H1 (cell line): ENCODE measurements around the gene ILKAP. TPM values are rescaled to one million over a fixed set of nuclear protein-coding genes. Genes with fewer than 3 reads are reported as not detected.

ENCODE experiments used
- CTCF ChIA-PET: fragments of 300-600 bp; sonication (Branson Sonifier 250); formaldehyde crosslinking; loops from one replicate; lab custom pipeline; 2021; ENCODE audit not compliant: partially characterized antibody; lab: Charles Lee
- POLR2A ChIA-PET: fragments of 300-600 bp; sonication (Branson Sonifier 250); formaldehyde crosslinking; loops from one replicate; lab custom pipeline; 2021; ENCODE audit warnings: inconsistent platforms; ENCODE audit not compliant: partially characterized antibody; lab: Charles Lee
- DNase-seq, 2 experiments: peaks; one replicate each; pipeline versions ENCODE4 v3.0.0 to v3.0.0-alpha.2; 2010 to 2022; ENCODE audit warnings: low spot score in 2 of 2, low read depth in 1 of 2, mixed read lengths in 1 of 2
- FAIRE-seq: peaks from 2 replicates; lab custom pipeline; 2011; peaks lifted over from hg19 to GRCh38; lab: Jason Lieb, UNC
- H2AFZ ChIP-seq: 2 replicates; pipeline ENCODE4 v1.8.1; 2012; ENCODE audit warnings: low read length, inconsistent platforms
- H2AK5ac ChIP-seq: 2 replicates; pipeline ENCODE4 v1.6.1; 2013; ENCODE audit warnings: low read depth, low read length
- H2BK120ac ChIP-seq: replicated peaks from 2 replicates; pipeline ENCODE3; 2013; ENCODE audit warnings: low read depth, low read length, inconsistent platforms
- H2BK12ac ChIP-seq: 2 replicates; pipeline ENCODE4 v1.6.1; 2013; ENCODE audit warnings: low read depth, low read length
- H2BK15ac ChIP-seq: 2 replicates; pipeline ENCODE4 v1.6.1; 2013; ENCODE audit warnings: low read length
- H2BK20ac ChIP-seq: 2 replicates; pipeline ENCODE4 v1.6.1; 2013; ENCODE audit warnings: low read length
- H2BK5ac ChIP-seq: 2 replicates; pipeline ENCODE4 v1.6.1; 2013; ENCODE audit warnings: low read depth, low read length
- H3K14ac ChIP-seq: 2 replicates; pipeline ENCODE4 v1.6.1; 2013; ENCODE audit warnings: inconsistent platforms; ENCODE audit not compliant: insufficient read length
- H3K18ac ChIP-seq: 2 replicates; pipeline ENCODE4 v1.6.1; 2013; ENCODE audit warnings: low read length; ENCODE audit errors: extremely low read depth
- H3K23ac ChIP-seq: 2 replicates; pipeline ENCODE4 v1.6.1; 2013; ENCODE audit warnings: inconsistent platforms; ENCODE audit not compliant: insufficient read length
- H3K23me2 ChIP-seq: 2 replicates; pipeline ENCODE4 v1.6.1; 2013; ENCODE audit warnings: low read depth, low read length
- H3K27ac ChIP-seq: 2 replicates; pipeline ENCODE4 v1.6.1; 2011; ENCODE audit warnings: low read depth, low read length, inconsistent platforms
- H3K27me3 ChIP-seq, 4 experiments: replicated peaks in 1 of 4; 1 replicate in 1 of 4; 2 replicates in 3 of 4; pipeline versions ENCODE4 v1.6.1 to v1.8.1; 2011 to 2013; ENCODE audit warnings: low read length in 3 of 4, mild to moderate bottlenecking in 3 of 4, inconsistent platforms in 2 of 4, mixed read lengths in 2 of 4, moderate library complexity in 1 of 4; ENCODE audit not compliant: control insufficient read depth in 3 of 4, insufficient read depth in 3 of 4; ENCODE audit errors: extremely low read depth in 1 of 4
- H3K36me3 ChIP-seq, 4 experiments: 2 replicates each; pipeline versions ENCODE4 v1.6.1 to v1.8.1; 2011 to 2013; ENCODE audit warnings: mild to moderate bottlenecking in 4 of 4, low read length in 3 of 4, moderate library complexity in 2 of 4, control low read depth in 1 of 4, inconsistent platforms in 1 of 4; ENCODE audit not compliant: insufficient read depth in 4 of 4, control insufficient read depth in 2 of 4
- H3K4ac ChIP-seq: replicated peaks from 2 replicates; pipeline ENCODE3; 2013; ENCODE audit warnings: low read length, low read depth, mixed read lengths, inconsistent platforms; ENCODE audit not compliant: insufficient read length
- H3K4me1 ChIP-seq, 4 experiments: replicated peaks in 1 of 4; 1 replicate in 1 of 4; 2 replicates in 3 of 4; pipeline versions ENCODE4 v1.6.1 to v1.8.1; 2011 to 2013; ENCODE audit warnings: low read length in 3 of 4, inconsistent platforms in 2 of 4, mixed read lengths in 1 of 4; ENCODE audit not compliant: insufficient read depth in 4 of 4, control insufficient read depth in 3 of 4
- H3K4me2 ChIP-seq, 2 experiments: 2 replicates each; pipeline versions ENCODE4 v1.6.1 to v1.8.1; 2011 to 2013; ENCODE audit warnings: low read depth in 2 of 2, low read length in 2 of 2, control low read depth in 1 of 2, inconsistent platforms in 1 of 2, mild to moderate bottlenecking in 1 of 2; ENCODE audit not compliant: insufficient read depth in 1 of 2
- H3K4me3 ChIP-seq, 4 experiments: fragments of 200-600, 300-600 bp in 1 of 4; sonication (generic), shearing (Covaris generic), sonication (Bioruptor Twin) in 1 of 4; 2 replicates each; pipeline versions ENCODE4 v1.5.1 to v1.8.1; 2011 to 2016; ENCODE audit warnings: low read length in 4 of 4, low read depth in 3 of 4, control low read depth in 2 of 4, inconsistent platforms in 2 of 4, mild to moderate bottlenecking in 2 of 4, mixed read lengths in 1 of 4, moderate library complexity in 1 of 4; ENCODE audit not compliant: insufficient read depth in 2 of 4; ENCODE audit errors: extremely low read depth in 1 of 4
- H3K56ac ChIP-seq: replicated peaks from 2 replicates; pipeline ENCODE3; 2013; ENCODE audit warnings: low read depth, mild to moderate bottlenecking, mixed read lengths, low read length, inconsistent platforms; ENCODE audit not compliant: insufficient read length
- H3K79me1 ChIP-seq: 2 replicates; pipeline ENCODE4 v1.6.1; 2013; ENCODE audit warnings: low read depth, low read length, control low read depth
- H3K79me2 ChIP-seq, 2 experiments: 2 replicates each; pipeline versions ENCODE4 v1.6.1 to v1.8.1; 2012 to 2013; ENCODE audit warnings: low read length in 2 of 2, mild to moderate bottlenecking in 2 of 2, inconsistent platforms in 1 of 2; ENCODE audit not compliant: insufficient read depth in 2 of 2, control insufficient read depth in 1 of 2
- H3K9ac ChIP-seq, 4 experiments: replicated peaks in 1 of 4; 1 replicate in 1 of 4; 2 replicates in 3 of 4; pipeline versions ENCODE4 v1.6.1 to v1.8.1; 2011 to 2013; ENCODE audit warnings: low read depth in 3 of 4, low read length in 3 of 4, control low read depth in 2 of 4, mild to moderate bottlenecking in 2 of 4, moderate library complexity in 2 of 4, inconsistent platforms in 1 of 4; ENCODE audit errors: extremely low read depth in 1 of 4
- H3K9me3 ChIP-seq, 2 experiments: 2 replicates each; pipeline versions ENCODE4 v1.6.1 to v1.8.1; 2012 to 2013; ENCODE audit warnings: mild to moderate bottlenecking in 2 of 2, moderate library complexity in 2 of 2, control low read depth in 1 of 2, inconsistent platforms in 1 of 2, low read depth in 1 of 2, low read length in 1 of 2, mixed read lengths in 1 of 2; ENCODE audit not compliant: insufficient read depth in 2 of 2
- H4K20me1 ChIP-seq, 2 experiments: replicated peaks in 1 of 2; 2 replicates each; pipeline versions ENCODE3 to v1.8.1; 2011 to 2013; ENCODE audit warnings: inconsistent platforms in 2 of 2, low read length in 2 of 2, mild to moderate bottlenecking in 1 of 2; ENCODE audit not compliant: insufficient read depth in 2 of 2, control insufficient read depth in 1 of 2
- H4K5ac ChIP-seq: 2 replicates; pipeline ENCODE4 v1.6.1; 2013; ENCODE audit warnings: low read length, low read depth, mixed read lengths, inconsistent platforms; ENCODE audit not compliant: insufficient read length
- H4K8ac ChIP-seq: 2 replicates; pipeline ENCODE4 v1.8.0; 2013; ENCODE audit warnings: mild to moderate bottlenecking, moderate library complexity, low read length, inconsistent platforms; ENCODE audit not compliant: insufficient read depth; ENCODE audit errors: extremely low read depth
- H4K91ac ChIP-seq: replicated peaks from 2 replicates; pipeline ENCODE3; 2013; ENCODE audit warnings: low read length, mixed read lengths, inconsistent platforms; ENCODE audit not compliant: insufficient read length
- CTCF ChIP-seq, 3 experiments: IDR thresholded peaks; 1 replicate in 2 of 3; 2 replicates in 1 of 3; pipeline versions ENCODE4 v1.5.1 to v1.6.1; 2011; ENCODE audit warnings: low read length in 3 of 3, mild to moderate bottlenecking in 3 of 3, inconsistent platforms in 2 of 3, low read depth in 1 of 3, moderate library complexity in 1 of 3; ENCODE audit not compliant: insufficient read depth in 1 of 3; ENCODE audit errors: control extremely low read depth in 1 of 3
- GTF2F1 ChIP-seq: IDR thresholded peaks from 2 replicates; pipeline ENCODE4 v1.6.1; 2012; ENCODE audit warnings: low read depth, low read length, improper control_type of control experiment, borderline replicate concordance
- HDAC6 ChIP-seq: IDR thresholded peaks from one replicate; pipeline ENCODE4 v1.7.1; 2012; ENCODE audit warnings: low read depth, mild to moderate bottlenecking, inconsistent platforms, low read length, moderate library complexity
- MAX ChIP-seq: IDR thresholded peaks from 2 replicates; pipeline ENCODE4 v1.6.1; 2012; ENCODE audit warnings: inconsistent platforms
- NRF1 ChIP-seq: IDR thresholded peaks from 2 replicates; pipeline ENCODE4 v1.6.1; 2011; ENCODE audit warnings: mild to moderate bottlenecking, low read depth, low read length, improper control_type of control experiment
- RAD21 ChIP-seq, 2 experiments: IDR thresholded peaks in 1 of 2; conservative IDR thresholded peaks in 1 of 2; 2 replicates each; pipeline ENCODE4 v1.6.1; 2011; ENCODE audit warnings: low read depth in 2 of 2, low read length in 2 of 2, improper control_type of control experiment in 1 of 2, inconsistent platforms in 1 of 2, mild to moderate bottlenecking in 1 of 2, moderate library complexity in 1 of 2
- YY1 ChIP-seq: IDR thresholded peaks from 2 replicates; pipeline ENCODE4 v1.6.1; 2011; ENCODE audit warnings: low read depth, mild to moderate bottlenecking, low read length
- WGBS, 2 experiments: shearing (Covaris generic) in 1 of 2; methylation state at CpG; one replicate each; pipeline versions ENCODE4 v1.1.6 to v1.1.7; 2013 to 2015; ENCODE audit warnings: low lambda C conversion rate in 2 of 2, mixed read lengths in 2 of 2, inconsistent platforms in 1 of 2, low coverage in 1 of 2, missing lambda C conversion rate in 1 of 2; ENCODE audit not compliant: insufficient replicate concordance in 2 of 2, insufficient coverage in 1 of 2, insufficient read length in 1 of 2; ENCODE audit errors: extremely low coverage in 1 of 2, missing lambda C conversion rate in 1 of 2; 5-methylcytosine and 5-hydroxymethylcytosine counted together
- polyA plus RNA-seq, 7 experiments: library from polyadenylated mRNA; depleted of rRNA in 3 of 7; stranded (reverse) in 5 of 7; unstranded in 2 of 7; fragments of >200 nt in 5 of 7; fragments of 200-250 nt in 2 of 7; gene quantifications; 1 replicate in 5 of 7; 2 replicates in 1 of 7; 4 replicates in 1 of 7; pipeline versions ENCODE4 v1.2.1 to v1.2.3, GENCODE V29; 2011 to 2013; ENCODE audit warnings: missing spikeins in 2 of 7, mixed read lengths in 2 of 7
- total RNA-seq: library from RNA; stranded (reverse); fragmentation: NEBNext Ultra II Directional; extraction: Animal tissue kit (Norgen Biotek cat#: 25700); gene quantifications from 2 replicates; pipeline ENCODE4 v1.2.1, GENCODE V29; 2021

The ILKAP gene
- total and polyA plus RNA-seq, 2 of the 8 experiments (the other 6 are each of a cell fraction or from before 2014, with no cell fraction given) = 23.5 to 33.8 TPM

- Histone ChIP-seq H3K36me3 (no peaks in the 10 kb centered on the region; a peak in 1 of 8 replicates), H2BK15ac (no peak overlapping the region), H4K91ac (no peak overlapping the region), H4K5ac (no peak overlapping the region), H4K8ac (no peak overlapping the region), H2BK20ac (no peak overlapping the region), H3K56ac (no peak overlapping the region), H3K23ac (no peak overlapping the region), H3K14ac (no peak overlapping the region), H3K9me3 (peaks cover 4 to 5% of the 10 kb centered on the region in 2 experiments; a peak in 1 of 4 replicates), H3K4me1 (peaks cover 0 to 6% (median 2%) of the 10 kb centered on the region in 4 experiments; a peak in 3 of 7 replicates), H3K79me2 (no peaks in the 10 kb centered on the region), H3K79me1 (no peaks in the 10 kb centered on the region), H3K23me2 (peaks cover 25% of the 10 kb centered on the region), H3K18ac (no peak overlapping the region), H3K4me2 (no peak overlapping the region), H4K20me1 (peaks cover 0 to 10% of the 10 kb centered on the region in 2 experiments), H3K27ac (no peak overlapping the region), H2AFZ (no peak overlapping the region), H2AK5ac (no peak overlapping the region), H2BK5ac (no peak overlapping the region), H2BK12ac (no peak overlapping the region), H3K4me3 (no peak overlapping the region), H2BK120ac (no peak overlapping the region), H3K4ac (no peak overlapping the region), H3K9ac (no peak overlapping the region), H3K27me3 (no peaks in the 10 kb centered on the region; a peak in 1 of 7 replicates)
- POLR2A ChIA-PET = interaction anchor here (1.0 kb wide), 1 partner anchor 13 kb away, joined by 4 read pairs; no protein-coding TSS in a partner anchor
- FAIRE-seq (no peak), DNase-seq (no peak)
- WGBS, 2 experiments = 89% methylated on average over 26 of the region's 27 CpGs; no CpG with 5 or more reads in 1 of the 2 experiments
- CTCF ChIA-PET = interaction anchor here (0.9 to 3.0 kb wide), 7 partner anchors 12 to 271 kb away, joined by 3 to 27 read pairs (median 7); partner anchors contain the start of gene KLHL30
- TF ChIP-seq MAX = no peak
- no peak for TF ChIP-seq GTF2F1
- TF ChIP-seq RAD21 (IDR thresholded peaks at IDR 0.05 in 1 of 2, conservative IDR thresholded peaks at IDR 0.05 in 1 of 2; ENCODE audit: low read depth in 2 of 2, low read length in 2 of 2) = no peak
- no peak for TF ChIP-seq NRF1
- no peak for TF ChIP-seq CTCF (IDR thresholded peaks at IDR 0.05; ENCODE audit: control extremely low read depth in 1 of 3, insufficient read depth in 1 of 3, low read depth in 1 of 3, low read length in 3 of 3)
- no peak for TF ChIP-seq HDAC6
- TF ChIP-seq YY1 = no peak
Measured at GRCh38 chr2:238121511-238122286, 81.8 kb downstream of the ILKAP start.
